HepG2 (cell line): ENCODE data around the gene CTNNA2.

ENCODE experiments used
- CTCF ChIP-seq: sonication (generic); formaldehyde crosslinking; IDR thresholded peaks from 2 replicates; pipeline ENCODE4 v1.5.0; 2020; ENCODE audit warnings: mild to moderate bottlenecking, missing genetic modification reagents, moderate library complexity
- FOSL2 ChIP-seq: sonication (generic); formaldehyde crosslinking; IDR thresholded peaks from 2 replicates; pipeline ENCODE4 v1.4.0; 2020; ENCODE audit warnings: missing genetic modification reagents
- HCFC1 ChIP-seq: fragments of 150-350 bp; IDR thresholded peaks from 2 replicates; pipeline ENCODE4 v1.6.1; 2014; ENCODE audit warnings: low read depth, low read length
- RELA ChIP-seq: sonication (generic); formaldehyde crosslinking; IDR thresholded peaks from 2 replicates; pipeline ENCODE4 v1.4.0; 2020; ENCODE audit warnings: missing genetic modification reagents
- SIN3A ChIP-seq: IDR thresholded peaks from 2 replicates; pipeline ENCODE4 v1.6.1; 2011; ENCODE audit warnings: low read depth, mild to moderate bottlenecking, control low read depth, low read length, borderline replicate concordance
- SP2 ChIP-seq: sonication (generic); formaldehyde crosslinking; IDR thresholded peaks from 2 replicates; pipeline ENCODE4 v1.5.1; 2020; ENCODE audit warnings: mild to moderate bottlenecking, missing genetic modification reagents
- SRF ChIP-seq: IDR thresholded peaks from 2 replicates; pipeline ENCODE4 v1.6.1; 2011; ENCODE audit warnings: mild to moderate bottlenecking, low read depth, low read length, moderate library complexity
- WIZ ChIP-seq: sonication (generic); formaldehyde crosslinking; IDR thresholded peaks from 2 replicates; pipeline ENCODE4 v1.5.1; 2020; ENCODE audit warnings: mild to moderate bottlenecking, missing genetic modification reagents
- ZNF280B ChIP-seq: sonication (generic); formaldehyde crosslinking; IDR thresholded peaks from 2 replicates; pipeline ENCODE4 v1.5.0; 2020; ENCODE audit warnings: missing genetic modification reagents, mild to moderate bottlenecking, borderline replicate concordance
- ZNF724P ChIP-seq: sonication (generic); formaldehyde crosslinking; IDR thresholded peaks from 2 replicates; pipeline ENCODE4 v1.8.0; 2022; ENCODE audit warnings: missing genetic modification reagents, borderline replicate concordance
- ZNF737 ChIP-seq: sonication (generic); formaldehyde crosslinking; IDR thresholded peaks from 2 replicates; pipeline ENCODE4 v1.5.0; 2020; ENCODE audit warnings: missing genetic modification reagents, mild to moderate bottlenecking, borderline replicate concordance
- ZZZ3 ChIP-seq: sonication (generic); formaldehyde crosslinking; IDR thresholded peaks from 2 replicates; pipeline ENCODE4 v1.4.0; 2020; ENCODE audit warnings: missing genetic modification reagents, mild to moderate bottlenecking, borderline replicate concordance

GRCh38 chr2:80122675-80123074 is 609.8 kb downstream of the CTNNA2 start:
- no peak for TF ChIP-seq HCFC1
- no peak for TF ChIP-seq CTCF
- TF ChIP-seq RELA (CRISPR knock-in tag) = no peak
- no peak for TF ChIP-seq ZZZ3 (CRISPR knock-in tag)
- TF ChIP-seq SP2 (CRISPR knock-in tag) = no peak
- TF ChIP-seq SRF = no peak
- TF ChIP-seq ZNF737 (CRISPR knock-in tag) = no peak
- no peak for TF ChIP-seq SIN3A
- no peak for TF ChIP-seq FOSL2 (CRISPR knock-in tag)
- TF ChIP-seq ZNF280B (CRISPR knock-in tag) = no peak
- no peak for TF ChIP-seq ZNF724P (CRISPR knock-in tag)
- no peak for TF ChIP-seq WIZ (CRISPR knock-in tag)
